HG03575 (cell line): ENCODE measurements around the gene NACC1.

Experiments used
- ATAC-seq: cut with Tn5 transposase; IDR thresholded peaks from one replicate; pipeline ENCODE4 v1.9.1; 2021; ENCODE audit not compliant: unreplicated experiment, insufficient number of reproducible peaks, low FRiP score; ENCODE audit errors: extremely low read depth

Gene NACC1

DNA sequence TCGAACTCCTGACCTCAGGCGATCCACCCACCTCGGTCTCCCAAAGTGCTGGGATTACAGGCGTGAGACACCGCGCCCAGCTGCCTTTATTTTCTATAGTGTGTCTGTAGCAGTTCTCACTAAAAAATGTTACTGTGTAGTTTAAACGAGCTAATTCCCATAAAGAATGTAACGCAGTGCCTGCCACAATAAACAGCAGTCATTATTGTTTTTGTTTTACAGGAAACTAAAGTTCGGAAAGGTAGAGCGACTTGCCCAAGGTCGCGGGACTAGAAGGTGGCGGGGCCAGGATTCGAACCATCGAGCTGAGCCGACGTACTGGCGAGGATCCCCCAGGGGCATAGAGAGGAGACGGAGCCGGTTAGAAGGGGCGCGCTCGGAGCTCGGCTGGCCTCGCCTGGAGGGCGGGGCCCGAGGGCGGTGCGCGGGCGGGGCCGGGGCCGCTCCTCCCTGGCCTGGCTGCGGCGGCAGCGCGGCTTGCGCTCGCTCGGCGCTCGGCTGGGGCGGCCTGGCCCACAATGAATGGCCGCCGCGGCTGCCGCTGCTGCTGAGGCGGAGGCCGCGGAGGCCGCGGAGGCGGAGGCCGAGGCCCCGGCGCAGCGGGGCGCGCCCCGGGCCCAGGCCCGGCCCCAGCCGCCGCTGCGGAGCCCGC is at the start of gene NACC1:
NACC1 (plus strand) TSS at position 493 of the 652 bp plus-strand sequence. CDS start 16,944 bp downstream, outside the sequence.
- no peak for ATAC-seq

DNA sequence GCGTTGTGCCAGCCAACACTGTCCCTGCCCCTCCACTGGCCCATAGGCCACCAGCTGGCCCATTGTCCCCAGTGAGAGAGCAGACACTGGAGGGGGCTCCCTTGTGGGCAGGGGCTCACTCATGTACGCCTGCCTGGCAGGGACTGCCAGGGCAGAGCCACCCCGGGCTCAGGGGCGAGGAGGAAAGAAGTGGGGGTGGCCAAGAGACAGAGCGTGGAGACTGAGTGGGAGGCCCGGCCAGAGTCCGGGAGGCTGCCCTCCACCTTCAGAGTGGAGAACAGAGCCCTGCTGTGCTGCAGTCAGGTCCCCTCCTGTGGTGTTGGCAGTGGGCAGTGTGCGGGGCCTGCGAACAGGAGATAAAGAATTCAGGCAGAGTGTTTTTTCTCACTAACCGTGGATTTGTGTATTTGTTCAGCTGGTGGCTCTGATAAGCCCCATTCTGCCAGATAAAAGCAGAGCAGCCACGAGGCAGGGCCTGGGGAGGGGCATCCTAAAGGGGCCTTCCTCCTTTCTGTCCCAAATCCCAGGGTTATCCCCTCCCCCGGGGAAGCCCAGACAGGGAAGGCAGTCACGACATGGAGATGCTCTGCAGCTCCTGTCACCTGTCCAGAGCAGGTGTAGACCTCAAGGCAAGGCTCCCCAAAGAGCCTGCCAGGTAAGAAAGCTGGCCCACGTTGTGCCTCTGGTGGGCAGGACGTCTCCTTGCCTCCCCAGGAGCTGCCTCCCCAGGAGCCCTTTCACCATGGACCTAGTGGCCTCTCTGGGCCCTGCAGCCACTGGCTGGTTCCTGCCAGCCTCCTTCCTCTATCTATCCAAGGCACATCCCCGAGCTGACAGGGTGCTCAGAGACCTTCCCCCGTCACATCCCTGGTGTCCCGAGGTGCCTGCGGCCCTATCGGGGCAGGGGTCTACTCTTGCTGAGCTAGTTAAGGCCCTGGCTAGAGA is 48.4 kb upstream of the NACC1 start:
- ATAC-seq = no peak

DNA sequence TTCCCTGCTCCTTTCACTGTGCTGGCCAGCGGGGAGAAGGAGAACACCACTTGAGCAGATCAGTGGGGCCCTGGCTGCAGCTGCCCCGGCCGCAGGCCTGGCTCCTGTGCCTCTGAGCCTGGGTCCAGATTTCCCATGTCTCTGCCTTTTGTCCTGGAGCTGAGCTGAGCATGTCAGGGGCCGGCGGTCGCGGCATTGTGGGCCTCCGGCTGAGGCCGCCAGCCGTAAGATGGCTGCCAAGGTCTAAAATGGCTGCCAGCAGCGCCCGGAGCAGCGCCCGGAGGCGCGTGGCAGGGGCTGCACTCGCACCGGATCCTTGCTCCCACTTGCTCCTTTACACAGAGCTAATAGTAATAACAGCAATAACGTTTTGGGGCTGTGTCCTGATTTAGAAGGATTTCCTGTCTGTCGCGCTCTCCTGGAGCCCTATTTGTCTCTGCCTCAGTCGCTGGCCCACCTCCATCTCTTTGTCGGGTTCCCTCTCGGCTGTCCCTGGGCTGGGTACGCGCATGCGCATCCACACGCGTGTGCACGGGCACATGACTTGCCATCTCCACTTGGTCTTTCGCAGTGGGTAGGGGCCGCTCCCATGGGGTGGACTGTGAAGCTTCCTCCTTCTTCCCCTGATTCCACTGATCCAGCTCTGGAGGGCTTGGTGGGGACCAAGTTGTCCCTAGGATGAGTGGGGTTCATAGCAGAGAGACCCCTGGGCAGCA is 47.5 kb upstream of the NACC1 start:
- no peak for ATAC-seq

DNA sequence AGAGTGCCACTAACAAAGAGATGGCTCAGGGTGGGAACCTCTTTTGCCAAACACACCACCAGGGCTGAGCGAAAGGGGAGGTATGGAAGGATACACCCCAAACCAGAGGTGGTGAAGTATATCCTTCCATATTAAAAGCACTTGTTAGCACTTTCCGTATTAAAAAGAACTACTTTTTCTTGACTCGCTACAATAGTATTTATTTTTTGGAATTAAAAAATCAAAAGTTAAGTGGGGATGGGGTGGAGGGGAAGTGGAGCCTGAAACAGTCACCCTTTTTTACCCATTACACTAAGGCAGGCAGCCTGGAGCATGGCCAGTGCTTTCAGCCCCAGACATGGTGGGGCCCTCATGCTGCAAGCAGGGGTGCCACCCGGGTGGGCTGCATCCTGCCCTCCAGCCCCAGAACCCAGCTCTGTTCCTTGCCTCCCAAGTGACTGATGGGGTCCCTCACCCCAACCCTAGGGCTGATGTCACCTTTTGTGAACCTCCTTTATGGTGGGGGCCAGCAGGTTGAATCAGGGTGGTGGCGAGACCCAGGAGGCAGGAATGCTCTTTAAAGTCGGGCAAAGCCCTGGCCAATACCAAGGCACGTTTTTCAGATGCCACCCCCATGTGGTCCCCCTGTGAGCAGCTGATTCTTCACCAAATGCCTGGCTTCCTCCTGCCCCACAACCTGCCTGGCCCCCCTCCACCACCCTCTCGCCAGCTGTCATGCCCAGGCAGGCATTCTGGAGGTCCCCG is 46.4 kb upstream of the NACC1 start:
- no peak for ATAC-seq

DNA sequence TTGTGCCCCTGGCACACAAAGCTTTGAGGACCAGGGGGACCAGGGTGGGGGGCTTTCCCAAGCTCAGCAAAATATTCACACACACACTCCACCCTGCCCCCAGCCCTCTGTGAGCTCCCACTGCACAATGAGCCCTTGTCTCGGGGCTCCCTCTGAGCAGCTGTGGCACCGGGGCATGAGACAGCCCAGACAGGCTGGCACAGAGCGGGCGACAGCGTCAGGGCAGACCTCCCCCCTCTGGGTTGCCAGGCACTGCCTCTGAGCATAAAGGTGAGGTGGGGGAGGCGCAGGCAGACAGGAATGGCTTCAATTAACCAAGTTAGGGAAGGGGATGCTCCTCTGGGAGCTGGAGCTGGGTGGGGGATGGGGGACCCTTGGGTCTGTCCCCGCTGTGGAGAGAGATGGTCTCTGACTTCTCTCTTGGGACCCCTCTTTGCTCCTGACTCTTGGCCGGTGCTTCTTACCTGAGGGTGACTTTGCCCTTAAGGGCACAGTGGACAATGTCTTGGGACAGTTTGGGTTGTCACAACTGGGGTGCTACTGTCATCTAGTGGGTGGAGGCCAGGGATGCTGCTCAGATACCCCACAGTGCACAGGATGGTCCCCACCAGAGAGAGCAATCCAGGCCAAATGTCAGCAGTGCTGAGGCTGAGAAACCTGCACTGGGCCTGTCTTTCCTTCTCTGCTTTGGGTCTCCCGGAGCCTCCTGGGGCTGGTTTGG is 45.7 kb upstream of the NACC1 start:
- ATAC-seq = no peak

DNA sequence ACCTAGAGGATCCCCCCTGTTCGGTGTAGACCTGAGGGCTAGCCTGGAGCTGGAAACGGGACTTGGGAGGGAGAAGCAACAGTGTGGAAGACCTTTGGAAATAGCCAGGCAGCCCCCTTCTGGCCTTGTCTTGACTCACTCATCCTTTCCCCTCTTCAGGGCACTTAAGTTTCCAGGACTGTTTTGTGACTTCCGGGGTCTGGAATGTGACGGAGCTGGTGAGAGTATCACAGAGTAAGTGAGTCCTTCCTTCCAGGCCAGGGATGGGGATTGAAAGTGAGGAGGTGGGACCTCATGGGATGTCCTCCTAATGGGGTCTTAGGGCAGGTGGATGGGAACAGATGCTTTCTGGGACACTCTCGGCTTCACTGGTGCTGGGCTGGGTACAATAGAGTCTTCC is 44.8 kb upstream of the NACC1 start:
- no peak for ATAC-seq

DNA sequence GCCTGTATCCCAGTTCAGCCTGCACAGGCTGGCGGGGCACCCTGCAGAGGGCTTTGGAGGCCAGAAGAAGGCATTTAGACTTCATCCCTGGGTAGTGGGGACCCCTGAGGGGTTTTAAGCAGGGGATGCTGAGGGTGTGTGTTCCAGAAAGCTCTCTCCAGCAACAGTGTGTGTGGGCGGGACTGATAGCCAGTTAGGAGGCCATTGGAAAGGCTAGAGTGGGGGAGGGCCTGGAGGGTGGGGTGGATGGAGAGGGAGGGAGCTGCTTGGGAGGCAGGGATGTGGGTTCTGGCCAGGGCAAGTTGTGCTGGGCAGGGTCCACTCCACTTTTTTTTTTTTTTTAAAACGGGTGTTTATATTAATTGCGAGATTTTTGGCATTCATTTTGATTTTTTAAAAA is 43.7 kb upstream of the NACC1 start:
- no peak for ATAC-seq

DNA sequence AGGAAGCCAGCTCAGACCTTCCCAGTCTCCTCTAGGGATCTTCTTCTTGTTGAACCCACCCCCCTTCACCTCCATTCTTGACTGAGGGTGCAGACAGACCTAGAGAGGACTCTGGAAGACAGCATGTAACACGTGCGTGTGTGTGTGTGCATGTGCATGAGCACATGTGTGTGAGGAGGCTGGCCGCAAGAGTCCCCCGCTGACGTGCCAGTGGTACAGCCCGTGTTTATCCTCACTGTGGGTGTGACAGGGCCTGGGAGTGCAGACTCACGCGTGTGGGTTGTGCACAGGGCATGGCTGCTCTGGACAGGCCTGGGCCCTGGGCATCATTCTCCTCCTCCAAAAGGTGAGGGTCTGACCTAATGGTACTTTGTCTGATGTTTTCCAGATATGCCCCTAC is 41.7 kb upstream of the NACC1 start:
- no peak for ATAC-seq

DNA sequence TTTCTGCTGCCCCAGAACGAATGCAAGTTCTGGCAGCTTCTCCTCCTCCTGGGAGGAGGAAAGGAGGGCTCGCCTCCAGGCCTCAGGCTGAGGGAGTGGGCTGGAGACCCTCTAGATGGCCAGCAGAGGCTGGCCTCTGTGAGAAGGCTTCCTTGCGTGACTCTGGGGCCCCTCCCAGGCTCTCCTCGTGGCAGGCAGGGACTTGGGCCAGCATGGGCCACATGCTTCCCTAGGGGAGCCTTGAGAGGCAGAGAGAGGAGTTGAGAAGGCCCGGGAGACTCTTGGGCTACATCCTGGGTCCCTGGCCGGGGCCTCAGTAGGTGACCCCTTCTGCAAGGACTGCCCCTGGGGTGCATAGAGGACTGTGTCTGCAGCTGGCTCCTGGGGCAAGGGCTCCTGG is 41.3 kb upstream of the NACC1 start:
- no peak for ATAC-seq

DNA sequence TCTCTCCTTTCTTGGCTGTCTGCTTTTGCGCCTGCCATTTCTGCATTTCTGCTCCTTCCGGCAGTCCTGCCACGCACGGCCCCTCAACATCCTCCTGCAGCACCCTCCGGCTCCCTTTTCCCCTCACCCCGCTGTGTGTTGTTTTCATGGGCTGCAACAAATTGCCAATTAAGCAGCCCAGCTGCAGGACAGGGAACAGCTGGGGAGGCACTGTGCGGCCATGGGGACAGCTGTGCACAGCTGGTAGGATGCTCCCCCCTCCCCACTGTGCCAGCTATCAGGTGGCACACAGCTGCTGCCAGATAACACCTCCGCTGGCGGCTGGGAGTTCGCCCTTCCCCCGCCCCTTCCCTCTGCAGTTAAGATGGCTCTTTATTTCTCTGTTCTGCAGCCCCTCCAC is 40.8 kb upstream of the NACC1 start:
- no peak for ATAC-seq

DNA sequence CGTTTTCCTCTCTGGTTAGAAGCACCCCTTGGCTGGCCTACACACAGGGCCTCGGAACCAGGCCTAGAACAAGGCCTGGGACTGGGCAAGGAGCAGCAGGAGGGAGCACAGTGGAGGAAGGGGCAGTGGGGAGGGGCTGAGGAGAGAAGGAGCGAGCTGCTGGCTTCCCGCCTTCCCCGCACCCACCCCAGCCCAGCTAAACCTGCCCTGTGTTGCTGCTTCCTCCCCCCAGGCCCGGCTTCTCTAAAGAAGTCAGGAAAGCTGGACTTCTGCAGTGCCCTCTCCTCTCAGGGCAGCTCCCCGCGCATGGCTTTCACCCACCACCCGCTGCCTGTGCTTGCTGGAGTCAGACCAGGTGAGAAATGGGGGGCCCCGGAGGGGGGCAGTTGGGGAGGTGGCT is 39.7 kb upstream of the NACC1 start:
- ATAC-seq = no peak

DNA sequence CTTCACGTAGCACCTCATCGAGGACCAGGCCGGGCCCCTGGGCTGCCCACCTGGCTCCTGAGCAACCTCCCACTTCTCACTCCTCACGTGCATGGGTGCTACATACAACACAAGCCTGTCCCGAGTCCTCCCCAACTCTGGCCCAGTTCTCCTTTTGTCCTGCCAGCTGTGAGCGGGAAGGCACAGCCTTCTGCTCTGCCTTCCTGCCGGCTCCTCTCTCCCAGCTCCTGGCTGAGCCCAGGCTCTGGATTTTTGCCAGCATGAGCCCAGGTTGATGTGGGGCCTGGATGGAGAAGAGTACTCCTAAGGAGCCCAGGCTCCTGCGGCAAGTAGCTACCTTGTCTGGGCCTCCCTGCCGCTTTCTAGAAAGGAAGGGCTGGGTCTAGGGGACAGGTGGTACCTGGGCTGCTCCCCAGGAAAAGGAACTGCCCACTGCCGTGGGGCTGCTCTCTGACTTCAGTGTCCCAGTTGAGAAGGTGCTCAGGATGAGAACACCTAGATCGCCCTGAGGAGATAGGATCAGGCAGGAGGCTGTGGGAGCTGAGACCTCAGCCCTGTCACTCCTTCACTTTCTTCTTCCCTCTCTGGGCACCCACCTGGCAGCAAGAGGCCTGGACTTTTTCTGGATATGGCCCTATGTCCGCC is 39.0 kb upstream of the NACC1 start:
- no peak for ATAC-seq

DNA sequence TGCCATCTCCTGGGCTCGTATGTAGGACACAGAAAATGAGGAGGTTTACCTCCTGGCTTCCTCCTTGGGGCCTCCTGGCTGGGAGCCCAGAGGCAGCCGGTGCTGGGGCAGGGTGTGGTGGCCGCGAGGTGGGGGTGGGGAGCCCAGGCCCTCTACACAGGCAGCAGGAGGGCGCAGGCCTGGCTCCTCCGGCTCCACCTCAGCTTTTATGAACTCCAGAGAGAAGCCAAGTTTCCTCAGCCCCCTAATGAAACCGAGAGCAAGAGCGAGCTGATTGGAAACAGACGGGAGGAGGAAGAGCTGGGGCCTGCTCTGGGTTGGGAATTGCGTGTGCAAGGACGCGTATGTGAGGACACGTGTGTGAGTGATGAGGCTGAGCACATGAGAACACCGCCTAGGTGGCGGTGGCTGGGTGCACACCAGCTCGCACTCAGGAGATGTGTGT is 38.5 kb upstream of the NACC1 start:
- no peak for ATAC-seq

DNA sequence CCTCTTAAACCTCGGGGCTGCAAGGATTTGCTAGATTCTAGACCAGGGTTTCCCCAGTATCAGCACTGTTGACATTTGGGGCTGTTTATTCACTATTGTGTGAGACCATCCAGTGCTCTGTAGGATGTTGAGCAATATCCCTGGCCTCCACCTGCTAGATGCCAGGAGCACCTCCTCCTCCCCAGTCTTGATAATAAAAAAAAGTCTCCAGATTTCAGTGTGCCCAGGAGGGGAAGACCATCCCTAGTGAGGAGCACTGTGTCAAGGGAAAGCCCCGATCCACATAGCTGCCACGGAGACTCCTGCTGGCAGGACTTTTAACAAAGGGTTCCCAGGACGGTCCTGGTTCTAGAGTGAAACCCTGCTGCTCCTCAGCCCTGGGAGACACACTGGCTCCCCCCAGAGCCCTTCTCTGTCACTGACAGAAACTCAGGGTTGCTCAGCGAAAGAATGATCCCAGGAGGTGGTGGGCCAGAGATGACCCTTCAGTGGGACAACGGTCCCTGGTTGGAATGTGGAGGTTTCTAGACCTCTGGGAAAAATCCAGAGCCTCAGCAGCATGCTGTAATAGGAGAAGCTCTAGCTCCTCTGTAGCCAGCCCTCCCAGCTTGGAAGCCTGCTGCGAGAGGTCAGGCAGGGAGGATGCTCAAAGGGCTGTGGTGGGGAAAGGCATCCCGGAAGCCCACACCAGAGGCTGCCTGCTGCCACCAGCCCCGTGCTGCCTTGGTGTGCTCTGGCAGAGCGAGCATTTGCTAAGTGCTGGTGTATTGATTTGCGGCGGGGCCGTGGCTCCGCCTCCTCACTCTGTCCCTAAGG is 35.7 kb upstream of the NACC1 start:
- ATAC-seq = no peak

DNA sequence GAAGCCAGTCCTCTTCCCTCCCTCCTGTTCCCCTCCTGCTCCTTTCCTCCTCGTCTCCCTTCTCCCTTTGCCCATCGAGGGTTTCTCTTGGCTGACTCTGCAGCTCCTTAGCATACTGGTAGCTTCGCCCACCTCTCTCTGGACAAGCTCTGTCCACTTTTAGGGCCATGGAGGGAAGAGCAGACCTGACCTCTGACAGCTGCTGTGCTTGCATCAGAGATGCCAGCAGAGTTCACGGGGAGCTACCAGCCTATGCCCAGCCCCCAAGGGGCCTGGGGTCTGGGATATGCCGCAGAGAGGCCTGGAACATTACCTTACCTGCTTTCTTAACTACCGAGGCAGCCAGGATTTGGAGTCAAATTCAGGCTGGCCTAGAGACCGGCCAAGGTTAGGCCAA is 35.1 kb upstream of the NACC1 start:
- ATAC-seq = no peak

DNA sequence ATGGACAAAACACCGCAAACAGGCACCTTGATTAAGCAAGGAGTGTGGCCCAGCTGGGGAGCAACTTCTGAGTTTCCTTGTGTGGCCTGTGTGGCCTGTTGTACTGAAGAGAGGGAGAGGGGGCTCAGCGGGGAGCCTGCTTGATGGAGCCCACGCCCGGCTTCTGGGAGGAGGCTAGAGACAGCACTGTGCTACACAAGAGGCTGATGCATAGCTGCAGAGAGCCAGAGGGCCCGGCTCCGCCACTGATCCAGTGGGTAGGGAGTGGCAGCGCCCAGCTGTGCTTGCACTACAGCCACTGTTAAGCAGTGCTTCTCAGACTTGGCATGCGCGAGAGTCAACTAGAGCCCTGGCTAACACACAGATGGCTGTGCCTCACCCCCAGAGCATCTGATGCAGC is 34.4 kb upstream of the NACC1 start:
- no peak for ATAC-seq

DNA sequence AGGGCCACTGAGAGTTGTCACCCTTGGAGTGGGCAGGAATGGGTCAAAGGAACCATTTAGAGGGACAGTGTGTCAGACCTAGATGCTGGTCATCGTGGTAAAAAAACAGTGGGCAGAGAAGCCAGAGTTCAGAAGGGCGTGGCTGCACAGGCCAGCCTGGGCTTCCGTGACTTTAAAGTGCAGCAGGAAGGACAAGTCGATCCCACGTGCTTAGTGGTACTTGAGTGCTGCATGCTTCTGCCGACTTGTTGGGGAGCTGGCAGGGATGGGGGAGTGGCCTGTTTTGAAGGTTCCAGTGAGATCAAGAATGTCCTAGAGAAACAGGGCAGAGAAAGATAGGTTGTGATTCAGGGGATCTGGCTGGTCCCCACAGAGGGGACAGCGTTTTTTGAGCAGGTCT is 32.4 kb upstream of the NACC1 start:
- no peak for ATAC-seq
